ENCODE results near the gene MYO9A. TPM values are rescaled to one million over a fixed set of nuclear protein-coding genes. Genes with fewer than 3 reads are reported as not detected.
A peak's percentile ranks its signal among the peaks of the same experiment; 100 is the strongest.

MYO9A gene
- polyA plus RNA-seq, 1 donor from 2014 or later, result 23.1 TPM

DNA sequence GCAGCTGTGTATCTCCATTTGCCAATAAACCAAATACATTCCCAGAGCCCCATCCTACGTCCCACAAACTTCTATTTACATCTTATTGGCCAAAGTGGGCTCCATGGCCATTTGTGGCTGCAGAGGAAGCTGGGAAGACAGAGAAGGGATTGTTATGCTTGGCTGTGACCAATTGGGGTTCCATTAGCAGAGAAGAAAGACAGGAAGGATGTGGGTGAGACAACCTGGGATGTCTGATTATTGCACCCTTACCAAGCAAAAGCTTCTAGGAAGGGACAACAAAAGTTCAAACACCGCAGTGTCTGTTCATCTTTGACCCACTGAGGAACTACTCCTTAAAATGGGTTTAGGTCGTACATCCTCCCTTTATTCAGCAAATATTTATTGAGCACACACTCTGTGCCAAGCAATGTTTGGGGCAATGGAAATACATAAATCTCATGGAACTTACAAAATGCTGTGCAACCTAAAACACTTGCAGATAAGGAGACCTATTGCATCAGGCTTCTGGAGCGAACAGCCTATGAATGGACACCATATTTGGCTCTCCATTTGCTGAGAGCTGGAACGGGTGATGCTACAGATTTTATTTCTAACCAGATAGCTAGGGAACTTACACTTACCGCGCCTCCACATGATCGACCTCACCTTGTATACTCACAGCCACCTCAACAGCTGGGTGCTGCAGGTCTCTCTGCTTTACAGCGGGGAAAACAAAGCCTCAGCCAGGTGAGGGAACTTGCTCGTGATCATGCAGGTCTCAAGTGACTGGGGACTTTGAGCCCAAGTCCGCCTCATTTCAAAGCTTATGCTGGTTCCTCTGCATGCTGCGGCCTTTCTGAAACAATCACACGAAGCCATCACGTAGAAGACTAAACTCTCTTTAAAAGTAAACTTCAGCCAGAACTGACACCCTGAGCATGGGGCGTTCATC is 329.0 kb downstream of the MYO9A start:
- Mint-ChIP-seq H3K27me3 (peaks cover 11% of the 10 kb centered on the region), H3K36me3 (no peaks in the 10 kb centered on the region), H3K4me3 (no peak overlapping the region), H3K4me1 (peaks cover 0 to 2% (median 0%) of the 10 kb centered on the region in 3 donors), H3K9me3 (no peaks in the 10 kb centered on the region), H3K27ac (no peak overlapping the region)

- Mint-ChIP-seq H3K27ac (no peak overlapping the region), H3K4me1 (peaks cover 0 to 2% (median 0%) of the 10 kb centered on the region in 3 donors), H3K9me3 (no peaks in the 10 kb centered on the region), H3K36me3 (no peaks in the 10 kb centered on the region), H3K4me3 (no peak overlapping the region), H3K27me3 (peaks cover 11% of the 10 kb centered on the region)
These were observed 331.3 kb downstream of the MYO9A start for GRCh38 chr15:71786673-71787072.

DNA sequence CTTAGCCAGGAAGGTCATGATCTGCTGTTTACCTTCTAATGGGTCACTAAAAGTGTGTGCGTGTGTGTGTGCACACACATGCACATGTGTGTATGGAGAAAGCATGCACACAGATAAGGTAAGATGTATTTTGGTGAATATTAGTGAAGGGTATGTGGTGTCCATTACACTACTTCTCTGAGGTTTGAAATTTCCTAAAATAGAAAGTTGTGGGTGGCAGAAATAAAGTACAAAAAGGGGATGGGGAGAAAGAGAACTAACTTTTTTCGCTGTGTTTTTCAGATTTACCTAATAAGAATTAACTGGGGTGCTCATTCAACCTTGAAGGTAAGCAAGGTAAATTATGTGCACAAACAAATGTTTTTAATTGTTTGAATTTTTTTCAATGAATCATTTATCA is 332.0 kb downstream of the MYO9A start:
- no peak overlapping the region for H3K4me3 Mint-ChIP-seq
- H3K27ac Mint-ChIP-seq, result no peak overlapping the region
- H3K9me3 Mint-ChIP-seq, result no peaks in the 10 kb centered on the region
- no peaks in the 10 kb centered on the region for H3K36me3 Mint-ChIP-seq
- peaks cover 16% of the 10 kb centered on the region for H3K27me3 Mint-ChIP-seq
- H3K4me1 Mint-ChIP-seq, result peaks cover 0 to 6% (median 4%) of the 10 kb centered on the region in 3 donors

- Mint-ChIP-seq H3K27ac (no peak overlapping the region), H3K4me3 (no peak overlapping the region), H3K36me3 (no peaks in the 10 kb centered on the region), H3K4me1 (peaks cover 0 to 11% (median 8%) of the 10 kb centered on the region in 3 donors), H3K9me3 (no peaks in the 10 kb centered on the region), H3K27me3 (peaks cover 12% of the 10 kb centered on the region)
These were observed 333.2 kb downstream of the MYO9A start for GRCh38 chr15:71784719-71785118.

DNA sequence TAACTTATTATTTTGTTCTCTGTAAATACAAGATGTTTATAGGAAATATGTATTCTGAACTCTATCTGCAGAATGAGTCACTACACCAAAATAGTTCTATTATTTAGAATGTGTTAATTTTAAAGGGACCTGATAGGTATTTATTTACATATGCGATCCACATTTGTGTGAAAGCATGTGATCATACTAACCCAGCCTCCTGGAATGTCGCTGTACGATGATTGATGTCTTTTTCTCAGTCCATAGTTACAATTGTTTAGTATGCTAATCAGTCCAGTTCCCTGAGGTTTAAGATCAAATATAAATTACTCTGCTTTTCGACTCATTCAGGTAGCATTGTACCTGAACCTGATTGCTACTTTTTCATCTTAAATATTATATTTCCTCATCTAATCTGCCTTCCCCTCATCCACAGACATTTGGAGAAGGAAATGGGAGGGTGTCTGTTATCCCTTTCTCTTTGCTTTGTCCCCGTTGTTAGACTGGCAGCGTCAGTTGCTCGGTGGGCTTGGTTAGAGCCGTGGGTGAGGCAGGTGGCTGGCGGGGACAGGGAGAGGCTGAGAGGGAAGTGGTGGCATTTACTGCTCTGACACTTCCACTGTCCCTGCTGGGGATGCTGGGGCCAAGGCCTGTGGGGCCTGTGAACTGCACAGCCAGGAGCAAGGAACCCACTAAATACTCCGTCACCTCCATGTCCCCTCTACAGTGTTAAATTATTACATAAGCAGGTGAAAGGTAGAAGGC is 335.4 kb downstream of the MYO9A start:
- no peak overlapping the region for H3K27ac Mint-ChIP-seq
- peaks cover 12% of the 10 kb centered on the region for H3K27me3 Mint-ChIP-seq
- no peaks in the 10 kb centered on the region for H3K36me3 Mint-ChIP-seq
- H3K4me1 Mint-ChIP-seq, result peaks cover 0 to 11% (median 8%) of the 10 kb centered on the region in 3 donors
- H3K4me3 Mint-ChIP-seq, result no peak overlapping the region
- no peaks in the 10 kb centered on the region for H3K9me3 Mint-ChIP-seq

- Mint-ChIP-seq H3K27me3 (peaks cover 10% of the 10 kb centered on the region), H3K36me3 (no peaks in the 10 kb centered on the region), H3K4me1 (peaks cover 0 to 11% (median 8%) of the 10 kb centered on the region in 3 donors), H3K27ac (no peak overlapping the region), H3K4me3 (no peak overlapping the region), H3K9me3 (no peaks in the 10 kb centered on the region)
These were observed 336.0 kb downstream of the MYO9A start for GRCh38 chr15:71781965-71782265.

GRCh38 chr15:71781179-71781964 is 336.6 kb downstream of the MYO9A start:
- H3K27me3 Mint-ChIP-seq, result peaks cover 8% of the 10 kb centered on the region
- H3K27ac Mint-ChIP-seq, result no peak overlapping the region
- H3K9me3 Mint-ChIP-seq, result no peaks in the 10 kb centered on the region
- no peaks in the 10 kb centered on the region for H3K36me3 Mint-ChIP-seq
- H3K4me3 Mint-ChIP-seq, result peak overlapping the region in 1 of 4 donors; percentile 9
- peaks cover 0 to 11% (median 8%) of the 10 kb centered on the region in 3 donors for H3K4me1 Mint-ChIP-seq

DNA sequence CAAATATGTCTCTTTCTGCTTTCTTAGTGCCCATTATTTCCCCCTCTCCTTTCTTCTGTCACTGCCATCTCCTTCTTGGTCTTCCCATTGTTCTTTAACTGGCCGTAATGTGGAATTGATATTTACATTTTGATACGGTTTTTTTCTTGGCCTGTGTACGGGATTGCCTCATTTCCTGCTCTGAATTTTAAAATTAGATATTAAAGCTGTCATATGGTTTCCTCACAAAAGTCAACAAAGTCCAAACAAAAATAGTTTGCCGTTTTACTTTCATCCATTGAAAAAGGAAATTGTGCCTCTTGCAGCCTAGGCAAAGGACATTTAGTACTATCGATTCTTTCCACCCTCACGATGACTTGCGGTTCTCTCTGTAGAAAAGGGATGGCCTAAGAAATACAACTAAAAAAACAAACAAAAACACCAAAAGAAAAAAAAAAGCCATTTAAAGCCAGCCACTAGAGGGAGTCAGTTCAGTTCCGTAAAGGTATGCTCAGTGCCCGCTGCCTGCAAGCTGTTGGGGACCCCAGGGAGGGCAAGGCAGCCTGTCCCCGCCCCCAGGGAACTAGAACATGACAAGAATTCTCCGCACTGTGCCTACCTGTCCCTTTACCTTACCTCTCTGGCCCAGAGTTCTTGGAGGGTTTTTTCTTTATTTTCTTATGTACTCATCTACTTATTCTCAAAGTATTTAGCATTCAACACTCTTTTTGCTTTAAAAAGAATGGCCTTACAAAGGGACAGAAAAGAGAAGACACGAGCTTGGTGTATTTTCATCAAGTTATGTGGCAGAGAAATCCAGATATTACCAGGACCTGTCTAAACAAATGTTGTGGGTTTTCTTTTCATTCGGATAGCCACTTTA is 337.6 kb downstream of the MYO9A start:
- H3K4me3 Mint-ChIP-seq, result no peak overlapping the region
- no peaks in the 10 kb centered on the region for H3K36me3 Mint-ChIP-seq
- peaks cover 8% of the 10 kb centered on the region for H3K27me3 Mint-ChIP-seq
- no peaks in the 10 kb centered on the region for H3K9me3 Mint-ChIP-seq
- peaks cover 0 to 11% (median 8%) of the 10 kb centered on the region in 3 donors for H3K4me1 Mint-ChIP-seq
- H3K27ac Mint-ChIP-seq, result no peak overlapping the region

- no peak overlapping the region for H3K27ac Mint-ChIP-seq
- peaks cover 5% of the 10 kb centered on the region for H3K27me3 Mint-ChIP-seq
- H3K4me1 Mint-ChIP-seq, result peaks cover 0 to 10% (median 8%) of the 10 kb centered on the region in 3 donors
- H3K4me3 Mint-ChIP-seq, result no peak overlapping the region
- H3K9me3 Mint-ChIP-seq, result no peaks in the 10 kb centered on the region
- H3K36me3 Mint-ChIP-seq, result no peaks in the 10 kb centered on the region
These were observed 338.7 kb downstream of the MYO9A start for GRCh38 chr15:71779073-71779797.

GRCh38 chr15:71777216-71777943 is 340.6 kb downstream of the MYO9A start:
- H3K27ac Mint-ChIP-seq, result no peak overlapping the region
- peaks cover 0 to 10% (median 8%) of the 10 kb centered on the region in 3 donors for H3K4me1 Mint-ChIP-seq
- H3K36me3 Mint-ChIP-seq, result no peaks in the 10 kb centered on the region
- peaks cover 5% of the 10 kb centered on the region for H3K27me3 Mint-ChIP-seq
- no peak overlapping the region for H3K4me3 Mint-ChIP-seq
- no peaks in the 10 kb centered on the region for H3K9me3 Mint-ChIP-seq

GRCh38 chr15:71776304-71776703 is 341.6 kb downstream of the MYO9A start:
- H3K27me3 Mint-ChIP-seq, result peaks cover 3% of the 10 kb centered on the region
- H3K36me3 Mint-ChIP-seq, result peaks cover 2% of the 10 kb centered on the region
- no peaks in the 10 kb centered on the region for H3K9me3 Mint-ChIP-seq
- H3K4me1 Mint-ChIP-seq, result peaks cover 0 to 8% (median 7%) of the 10 kb centered on the region in 3 donors
- H3K4me3 Mint-ChIP-seq, result no peak overlapping the region
- no peak overlapping the region for H3K27ac Mint-ChIP-seq

DNA sequence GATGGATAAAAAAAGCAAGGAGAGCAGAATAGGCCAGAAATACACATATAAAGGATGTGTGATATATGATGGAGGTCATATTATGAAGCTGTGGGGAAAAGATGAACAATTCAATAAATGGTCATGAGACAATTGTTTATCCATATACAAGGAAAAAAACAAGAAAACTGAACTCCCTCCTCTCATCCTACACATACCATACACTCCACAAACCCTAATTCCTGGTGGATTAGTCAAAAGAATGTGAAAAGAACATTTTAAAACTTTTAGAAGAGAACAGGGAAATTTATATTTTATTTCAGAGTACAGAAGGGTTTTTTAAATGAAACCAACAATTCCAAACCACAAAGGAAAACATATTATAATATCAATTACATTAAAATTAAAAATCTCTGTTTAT is 342.1 kb downstream of the MYO9A start:
- Mint-ChIP-seq H3K4me1 (peaks cover 0 to 5% (median 4%) of the 10 kb centered on the region in 3 donors), H3K36me3 (peaks cover 2% of the 10 kb centered on the region), H3K27me3 (no peaks in the 10 kb centered on the region), H3K9me3 (no peaks in the 10 kb centered on the region), H3K27ac (no peak overlapping the region), H3K4me3 (no peak overlapping the region)

GRCh38 chr15:71773206-71773859 is 344.6 kb downstream of the MYO9A start:
- Mint-ChIP-seq H3K4me3 (no peak overlapping the region), H3K36me3 (peaks cover 2% of the 10 kb centered on the region), H3K27me3 (no peaks in the 10 kb centered on the region), H3K27ac (no peak overlapping the region), H3K9me3 (no peaks in the 10 kb centered on the region), H3K4me1 (no peaks in the 10 kb centered on the region)

Data from IgD-negative memory B cell (primary cell).